ENCODE data around the gene DMXL1.

DMXL1 gene

GRCh38 chr5:119095611-119096010, 24.7 kb downstream of the DMXL1 start:
- Histone ChIP-seq H3K9me2 (ENCODE audit: low read depth, low read length) (no peaks in the 10 kb centered on the region), H3K4me2 (ENCODE audit: low read length) (no peak overlapping the region), H3K27me3 (ENCODE audit: insufficient read depth, low read length) (no peaks in the 10 kb centered on the region), H3K9me3 (ENCODE audit: low read length) (peaks cover 10% of the 10 kb centered on the region; the same call in 1 of the 2 replicates), H3K27ac (ENCODE audit: low read depth, low read length, poor library complexity, severe bottlenecking) (no peak overlapping the region), H3K9ac (ENCODE audit: low read length) (no peak overlapping the region), H3K4me1 (ENCODE audit: insufficient read depth, low read length, severe bottlenecking) (no peaks in the 10 kb centered on the region), H3K4me3 (ENCODE audit: low read depth, low read length, poor library complexity, severe bottlenecking) (no peak overlapping the region), H3K36me3 (ENCODE audit: insufficient read depth, low read length) (peaks cover 27% of the 10 kb centered on the region), H4K20me1 (ENCODE audit: insufficient read depth, low read length) (no peaks in the 10 kb centered on the region), H2AFZ (ENCODE audit: low read length) (no peak overlapping the region), H3F3A (ENCODE audit: insufficient read depth, low read length) (no peaks in the 10 kb centered on the region), H3K79me2 (ENCODE audit: insufficient read depth, low read length) (peaks cover 63% of the 10 kb centered on the region)
- no peak for TF ChIP-seq EZH2 (IDR thresholded peaks at IDR 0.05; ENCODE audit: borderline replicate concordance, low read length)
- TF ChIP-seq CTCF (IDR thresholded peaks at IDR 0.05; ENCODE audit: low read length): no peak

- Histone ChIP-seq H3K27me3 (ENCODE audit: insufficient read depth, low read length) (no peaks in the 10 kb centered on the region), H3K36me3 (ENCODE audit: insufficient read depth, low read length) (peaks cover 63% of the 10 kb centered on the region), H4K20me1 (ENCODE audit: insufficient read depth, low read length) (no peaks in the 10 kb centered on the region), H3K9me2 (ENCODE audit: low read depth, low read length) (no peaks in the 10 kb centered on the region), H3K27ac (ENCODE audit: low read depth, low read length, poor library complexity, severe bottlenecking) (no peak overlapping the region), H3K4me3 (ENCODE audit: low read depth, low read length, poor library complexity, severe bottlenecking) (no peak overlapping the region), H3K9me3 (ENCODE audit: low read length) (no peaks in the 10 kb centered on the region), H3K9ac (ENCODE audit: low read length) (no peak overlapping the region), H3K4me1 (ENCODE audit: insufficient read depth, low read length, severe bottlenecking) (no peaks in the 10 kb centered on the region), H3F3A (ENCODE audit: insufficient read depth, low read length) (no peaks in the 10 kb centered on the region), H3K4me2 (ENCODE audit: low read length) (no peak overlapping the region), H2AFZ (ENCODE audit: low read length) (no peak overlapping the region), H3K79me2 (ENCODE audit: insufficient read depth, low read length) (no peaks in the 10 kb centered on the region)
- TF ChIP-seq CTCF (IDR thresholded peaks at IDR 0.05; ENCODE audit: low read length): no peak
- TF ChIP-seq EZH2 (IDR thresholded peaks at IDR 0.05; ENCODE audit: borderline replicate concordance, low read length): no peak
These were observed 35.1 kb downstream of the DMXL1 start for GRCh38 chr5:119105971-119106370.

GRCh38 chr5:119112151-119112550, 41.3 kb downstream of the DMXL1 start:
- Histone ChIP-seq H3F3A (ENCODE audit: insufficient read depth, low read length) (no peaks in the 10 kb centered on the region), H3K27me3 (ENCODE audit: insufficient read depth, low read length) (no peaks in the 10 kb centered on the region), H2AFZ (ENCODE audit: low read length) (no peak overlapping the region), H3K4me3 (ENCODE audit: low read depth, low read length, poor library complexity, severe bottlenecking) (no peak overlapping the region), H4K20me1 (ENCODE audit: insufficient read depth, low read length) (no peaks in the 10 kb centered on the region), H3K9ac (ENCODE audit: low read length) (no peak overlapping the region), H3K4me2 (ENCODE audit: low read length) (no peak overlapping the region), H3K36me3 (ENCODE audit: insufficient read depth, low read length) (peaks cover 50% of the 10 kb centered on the region), H3K79me2 (ENCODE audit: insufficient read depth, low read length) (no peaks in the 10 kb centered on the region), H3K9me2 (ENCODE audit: low read depth, low read length) (no peaks in the 10 kb centered on the region), H3K27ac (ENCODE audit: low read depth, low read length, poor library complexity, severe bottlenecking) (no peak overlapping the region), H3K4me1 (ENCODE audit: insufficient read depth, low read length, severe bottlenecking) (no peaks in the 10 kb centered on the region), H3K9me3 (ENCODE audit: low read length) (no peaks in the 10 kb centered on the region)
- TF ChIP-seq CTCF (IDR thresholded peaks at IDR 0.05; ENCODE audit: low read length) (no peak), EZH2 (IDR thresholded peaks at IDR 0.05; ENCODE audit: borderline replicate concordance, low read length) (no peak)
